HEK293 (cell line): ENCODE data around the gene BTRC.

Experiments used
- BCL11A ChIP-seq: fragments of 450-650 bp; formaldehyde crosslinking; IDR thresholded peaks from 2 replicates; pipeline ENCODE4 v1.5.1; 2016; ENCODE audit warnings: low read depth, missing biosample characterization, missing genetic modification characterization
- OSR2 ChIP-seq: fragments of 450-650 bp; formaldehyde crosslinking; IDR thresholded peaks from 2 replicates; pipeline ENCODE4 v1.5.1; 2016; ENCODE audit warnings: missing biosample characterization, missing genetic modification characterization
- PRDM1 ChIP-seq: fragments of 450-650 bp; formaldehyde crosslinking; IDR thresholded peaks from 2 replicates; pipeline ENCODE4; 2016; ENCODE audit warnings: missing biosample characterization, missing genetic modification characterization
- REPIN1 ChIP-seq: fragments of 450-650 bp; formaldehyde crosslinking; IDR thresholded peaks from 2 replicates; pipeline ENCODE4 v1.5.1; 2017; ENCODE audit warnings: missing biosample characterization, missing genetic modification characterization, low read depth
- SCRT2 ChIP-seq: fragments of 450-650 bp; formaldehyde crosslinking; IDR thresholded peaks from 2 replicates; pipeline ENCODE4 v1.5.1; 2016; ENCODE audit warnings: missing biosample characterization, missing genetic modification characterization
- SP2 ChIP-seq: fragments of 450-650 bp; formaldehyde crosslinking; IDR thresholded peaks from 2 replicates; pipeline ENCODE4 v1.5.1; 2016; ENCODE audit warnings: missing biosample characterization, missing genetic modification characterization
- SP7 ChIP-seq: fragments of 450-650 bp; formaldehyde crosslinking; IDR thresholded peaks from 2 replicates; pipeline ENCODE4 v1.5.1; 2016; ENCODE audit warnings: missing biosample characterization, missing genetic modification characterization
- TCF7L2 ChIP-seq: IDR thresholded peaks from 2 replicates; pipeline ENCODE4 v1.6.1; 2011; ENCODE audit warnings: low read depth, mild to moderate bottlenecking, inconsistent platforms, low read length, moderate library complexity, borderline replicate concordance
- YY1 ChIP-seq: fragments of 450-650 bp; formaldehyde crosslinking; IDR thresholded peaks from 2 replicates; pipeline ENCODE4 v1.5.1; 2018; ENCODE audit warnings: missing biosample characterization, missing genetic modification characterization
- ZBTB17 ChIP-seq: fragments of 450-650 bp; formaldehyde crosslinking; IDR thresholded peaks from 2 replicates; pipeline ENCODE4 v1.5.1; 2016; ENCODE audit warnings: missing biosample characterization, missing genetic modification characterization
- ZFP37 ChIP-seq: fragments of 450-650 bp; formaldehyde crosslinking; IDR thresholded peaks from 2 replicates; pipeline ENCODE4 v1.5.1; 2016; ENCODE audit warnings: missing biosample characterization, missing genetic modification characterization
- ZFP69B ChIP-seq: fragments of 450-650 bp; formaldehyde crosslinking; IDR thresholded peaks from 2 replicates; pipeline ENCODE4 v1.5.1; 2016; ENCODE audit warnings: missing biosample characterization, missing genetic modification characterization
- ZIC2 ChIP-seq: fragments of 450-650 bp; formaldehyde crosslinking; IDR thresholded peaks from 2 replicates; pipeline ENCODE4 v1.5.1; 2016; ENCODE audit warnings: missing biosample characterization, missing genetic modification characterization
- ZNF112 ChIP-seq: fragments of 450-650 bp; formaldehyde crosslinking; IDR thresholded peaks from 2 replicates; pipeline ENCODE4 v1.5.0; 2017; ENCODE audit warnings: missing biosample characterization, missing genetic modification characterization
- ZNF133 ChIP-seq: fragments of 450-650 bp; formaldehyde crosslinking; IDR thresholded peaks from 2 replicates; pipeline ENCODE4 v1.5.1; 2016; ENCODE audit warnings: missing biosample characterization, missing genetic modification characterization
- ZNF138 ChIP-seq: fragments of 450-650 bp; formaldehyde crosslinking; IDR thresholded peaks from 2 replicates; pipeline ENCODE4 v1.5.1; 2016; ENCODE audit warnings: missing biosample characterization, missing genetic modification characterization, borderline replicate concordance
- ZNF146 ChIP-seq: fragments of 450-650 bp; formaldehyde crosslinking; IDR thresholded peaks from 2 replicates; pipeline ENCODE4 v1.5.1; 2016; ENCODE audit warnings: missing biosample characterization, missing genetic modification characterization
- ZNF169 ChIP-seq: fragments of 450-650 bp; formaldehyde crosslinking; IDR thresholded peaks from 2 replicates; pipeline ENCODE4 v1.5.1; 2016; ENCODE audit warnings: missing biosample characterization, missing genetic modification characterization
- ZNF2 ChIP-seq: fragments of 450-650 bp; formaldehyde crosslinking; IDR thresholded peaks from 2 replicates; pipeline ENCODE4 v1.5.1; 2016; ENCODE audit warnings: missing biosample characterization, missing genetic modification characterization
- ZNF211 ChIP-seq: fragments of 450-650 bp; formaldehyde crosslinking; IDR thresholded peaks from 2 replicates; pipeline ENCODE4 v1.5.1; 2016; ENCODE audit warnings: low read depth, missing biosample characterization, missing genetic modification characterization
- ZNF223 ChIP-seq: fragments of 450-650 bp; formaldehyde crosslinking; IDR thresholded peaks from 2 replicates; pipeline ENCODE4 v1.5.1; 2016; ENCODE audit warnings: missing biosample characterization, missing genetic modification characterization
- ZNF24 ChIP-seq: fragments of 450-650 bp; formaldehyde crosslinking; IDR thresholded peaks from 2 replicates; pipeline ENCODE4 v1.5.1; 2016; ENCODE audit warnings: missing biosample characterization, missing genetic modification characterization
- ZNF274 ChIP-seq, 2 experiments: fragments of 200-500 bp in 1 of 2; fragments of 450-650 bp in 1 of 2; sonication (Bioruptor generic) in 1 of 2; formaldehyde crosslinking in 1 of 2; IDR thresholded peaks; 2 replicates each; pipeline versions ENCODE4 v1.5.1 to v1.6.1; 2014 to 2016; ENCODE audit warnings: borderline replicate concordance in 1 of 2, inconsistent platforms in 1 of 2, low read length in 1 of 2, missing biosample characterization in 1 of 2, missing genetic modification characterization in 1 of 2
- ZNF398 ChIP-seq: fragments of 450-650 bp; formaldehyde crosslinking; IDR thresholded peaks from 2 replicates; pipeline ENCODE4 v1.5.1; 2017; ENCODE audit warnings: missing biosample characterization, missing genetic modification characterization
- ZNF404 ChIP-seq: fragments of 450-650 bp; formaldehyde crosslinking; IDR thresholded peaks from 2 replicates; pipeline ENCODE4 v1.5.1; 2017; ENCODE audit warnings: missing biosample characterization, missing genetic modification characterization
- ZNF521 ChIP-seq: fragments of 450-650 bp; formaldehyde crosslinking; IDR thresholded peaks from 2 replicates; pipeline ENCODE4 v1.5.1; 2017; ENCODE audit warnings: missing biosample characterization, mild to moderate bottlenecking, missing genetic modification characterization
- ZNF544 ChIP-seq: fragments of 450-650 bp; formaldehyde crosslinking; IDR thresholded peaks from 2 replicates; pipeline ENCODE4 v1.5.0; 2017; ENCODE audit warnings: missing biosample characterization, missing genetic modification characterization
- ZNF596 ChIP-seq: fragments of 450-650 bp; IDR thresholded peaks from 2 replicates; pipeline ENCODE4 v1.5.0; 2018; ENCODE audit warnings: missing biosample characterization, mild to moderate bottlenecking, missing genetic modification characterization, moderate library complexity
- ZNF623 ChIP-seq: fragments of 450-650 bp; formaldehyde crosslinking; IDR thresholded peaks from 2 replicates; pipeline ENCODE4 v1.5.1; 2016; ENCODE audit warnings: missing biosample characterization, missing genetic modification characterization
- ZNF626 ChIP-seq: fragments of 450-650 bp; sonication (Bioruptor Pico); formaldehyde crosslinking; IDR thresholded peaks from 2 replicates; pipeline ENCODE4 v1.5.1; 2018; ENCODE audit warnings: missing biosample characterization, missing genetic modification characterization, inconsistent platforms
- ZNF629 ChIP-seq: fragments of 450-650 bp; formaldehyde crosslinking; IDR thresholded peaks from 2 replicates; pipeline ENCODE4 v1.5.1; 2017; ENCODE audit warnings: missing biosample characterization, missing genetic modification characterization
- ZNF658 ChIP-seq: fragments of 450-650 bp; formaldehyde crosslinking; IDR thresholded peaks from 2 replicates; pipeline ENCODE4; 2016; ENCODE audit warnings: missing biosample characterization, missing genetic modification characterization
- ZNF660 ChIP-seq: fragments of 450-650 bp; IDR thresholded peaks from 2 replicates; pipeline ENCODE4 v1.5.1; 2018; ENCODE audit warnings: missing biosample characterization, mild to moderate bottlenecking, missing genetic modification characterization
- ZNF664 ChIP-seq: fragments of 450-650 bp; formaldehyde crosslinking; IDR thresholded peaks from 2 replicates; pipeline ENCODE4 v1.5.1; 2016; ENCODE audit warnings: missing biosample characterization, missing genetic modification characterization
- ZNF747 ChIP-seq: fragments of 450-650 bp; formaldehyde crosslinking; IDR thresholded peaks from 2 replicates; pipeline ENCODE4 v1.5.1; 2016; ENCODE audit warnings: missing biosample characterization, missing genetic modification characterization
- TF ChIP-seq, protein P1 (sequence below): fragments of 450-650 bp; formaldehyde crosslinking; IDR thresholded peaks from 2 replicates; pipeline ENCODE4 v1.5.1; 2016; ENCODE audit warnings: missing biosample characterization, missing genetic modification characterization, low read depth
- TF ChIP-seq, protein P2 (sequence below): fragments of 450-650 bp; formaldehyde crosslinking; IDR thresholded peaks from 2 replicates; pipeline ENCODE4 v1.5.1; 2016; ENCODE audit warnings: missing biosample characterization, missing genetic modification characterization

BTRC gene

GRCh38 chr10:101569622-101570427, 215.9 kb downstream of the BTRC start (continued):
- peak; percentile 38; the same call in 1 of the 2 replicates for TF ChIP-seq BCL11A
- TF ChIP-seq ZNF629, result peak; percentile 48; the same call in 1 of the 2 replicates
- 0 out of 2 replicates have a peak, but pooled peaks have one; percentile 40 for TF ChIP-seq ZNF2 (tag by site-specific recombination)
- TF ChIP-seq, protein P1, sequence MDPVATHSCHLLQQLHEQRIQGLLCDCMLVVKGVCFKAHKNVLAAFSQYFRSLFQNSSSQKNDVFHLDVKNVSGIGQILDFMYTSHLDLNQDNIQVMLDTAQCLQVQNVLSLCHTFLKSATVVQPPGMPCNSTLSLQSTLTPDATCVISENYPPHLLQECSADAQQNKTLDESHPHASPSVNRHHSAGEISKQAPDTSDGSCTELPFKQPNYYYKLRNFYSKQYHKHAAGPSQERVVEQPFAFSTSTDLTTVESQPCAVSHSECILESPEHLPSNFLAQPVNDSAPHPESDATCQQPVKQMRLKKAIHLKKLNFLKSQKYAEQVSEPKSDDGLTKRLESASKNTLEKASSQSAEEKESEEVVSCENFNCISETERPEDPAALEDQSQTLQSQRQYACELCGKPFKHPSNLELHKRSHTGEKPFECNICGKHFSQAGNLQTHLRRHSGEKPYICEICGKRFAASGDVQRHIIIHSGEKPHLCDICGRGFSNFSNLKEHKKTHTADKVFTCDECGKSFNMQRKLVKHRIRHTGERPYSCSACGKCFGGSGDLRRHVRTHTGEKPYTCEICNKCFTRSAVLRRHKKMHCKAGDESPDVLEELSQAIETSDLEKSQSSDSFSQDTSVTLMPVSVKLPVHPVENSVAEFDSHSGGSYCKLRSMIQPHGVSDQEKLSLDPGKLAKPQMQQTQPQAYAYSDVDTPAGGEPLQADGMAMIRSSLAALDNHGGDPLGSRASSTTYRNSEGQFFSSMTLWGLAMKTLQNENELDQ (tag by site-specific recombination), result no peak
- TF ChIP-seq ZNF112 (tag by site-specific recombination), result no peak
- TF ChIP-seq, protein P2, sequence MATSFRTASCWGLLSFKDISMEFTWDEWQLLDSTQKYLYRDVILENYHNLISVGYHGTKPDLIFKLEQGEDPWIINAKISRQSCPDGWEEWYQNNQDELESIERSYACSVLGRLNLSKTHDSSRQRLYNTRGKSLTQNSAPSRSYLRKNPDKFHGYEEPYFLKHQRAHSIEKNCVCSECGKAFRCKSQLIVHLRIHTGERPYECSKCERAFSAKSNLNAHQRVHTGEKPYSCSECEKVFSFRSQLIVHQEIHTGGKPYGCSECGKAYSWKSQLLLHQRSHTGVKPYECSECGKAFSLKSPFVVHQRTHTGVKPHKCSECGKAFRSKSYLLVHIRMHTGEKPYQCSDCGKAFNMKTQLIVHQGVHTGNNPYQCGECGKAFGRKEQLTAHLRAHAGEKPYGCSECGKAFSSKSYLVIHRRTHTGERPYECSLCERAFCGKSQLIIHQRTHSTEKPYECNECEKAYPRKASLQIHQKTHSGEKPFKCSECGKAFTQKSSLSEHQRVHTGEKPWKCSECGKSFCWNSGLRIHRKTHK (tag by site-specific recombination), result no peak
- TF ChIP-seq ZNF660 (tag by site-specific recombination), result no peak
- TF ChIP-seq ZNF544 (tag by site-specific recombination), result no peak
- 0 out of 2 replicates have a peak, but pooled peaks have one; percentile 26 for TF ChIP-seq ZFP69B
- no peak for TF ChIP-seq ZNF658 (tag by site-specific recombination)
- no peak for TF ChIP-seq ZNF664 (tag by site-specific recombination)
- no peak for TF ChIP-seq SCRT2 (tag by site-specific recombination)
- TF ChIP-seq ZNF521, result no peak
- TF ChIP-seq ZBTB17 (tag by site-specific recombination), result peak; percentile 59; the same call in 1 of the 2 replicates
- TF ChIP-seq ZNF146 (tag by site-specific recombination), result no peak
- TF ChIP-seq ZNF138, result no peak
- peak; percentile 50 for TF ChIP-seq SP7 (tag by site-specific recombination)
- no peak for TF ChIP-seq ZNF223
- peak; percentile 78 for TF ChIP-seq ZIC2 (tag by site-specific recombination)
- TF ChIP-seq ZNF623 (tag by site-specific recombination), result no peak
- TF ChIP-seq SP2, result peak; percentile 79
- TF ChIP-seq PRDM1 (tag by site-specific recombination), result no peak
- TF ChIP-seq ZNF169, result no peak
- TF ChIP-seq ZNF626 (tag by site-specific recombination), result no peak
- TF ChIP-seq ZNF274 (IDR thresholded peaks at IDR 0.05; ENCODE audit: low read length), result no peak
- TF ChIP-seq ZNF274 (tag by site-specific recombination; IDR thresholded peaks at IDR 0.05; ENCODE audit: borderline replicate concordance), result no peak
- TF ChIP-seq ZFP37 (tag by site-specific recombination), result no peak
- no peak for TF ChIP-seq YY1
- TF ChIP-seq ZNF596, result no peak
- peak; percentile 53; the same call in 1 of the 2 replicates for TF ChIP-seq ZNF398 (tag by site-specific recombination)
- no peak for TF ChIP-seq REPIN1 (tag by site-specific recombination)
- peak; percentile 48; the same call in 1 of the 2 replicates for TF ChIP-seq ZNF24 (tag by site-specific recombination)
- TF ChIP-seq TCF7L2, result no peak
- no peak for TF ChIP-seq ZNF133 (tag by site-specific recombination)
- TF ChIP-seq ZNF747, result no peak
- TF ChIP-seq ZNF211 (tag by site-specific recombination), result no peak
- no peak for TF ChIP-seq ZNF404 (tag by site-specific recombination)
- no peak for TF ChIP-seq OSR2 (tag by site-specific recombination)
